Right lobe of liver (tissue), 6 donors: ENCODE data around the gene ITGB1. TPM values are rescaled to one million over a fixed set of nuclear protein-coding genes. Genes with fewer than 3 reads are reported as not detected.

Experiments
- ATAC-seq, 4 donors: fragments of 200-7000 bp; cut with Tn5 transposase; one replicate each; pipeline ENCODE4 v1.9.1; 2020; ENCODE audit warnings: mild to moderate bottlenecking in 4 of 4, moderate library complexity in 4 of 4
- DNase-seq, 3 donors: peaks; one replicate each; pipeline ENCODE4 v3.0.0-alpha.2; 2020
- H3K27ac ChIP-seq, 3 donors: fragments of 200-600 bp; one replicate each; pipeline ENCODE4 v1.8.0; 2022
- H3K27me3 ChIP-seq, 2 donors: fragments of 200-600 bp; one replicate each; pipeline ENCODE4 v1.8.0; 2022
- H3K36me3 ChIP-seq, 4 donors: fragments of 200-600 bp; sonication (generic) in 1 of 4; one replicate each; pipeline versions ENCODE4 v1.5.1 to v1.8.0; 2017 to 2022; ENCODE audit warnings: control low read depth in 1 of 4
- H3K4me1 ChIP-seq, 4 donors: fragments of 200-600 bp; sonication (generic) in 1 of 4; one replicate each; pipeline versions ENCODE4 v1.5.1 to v1.8.0; 2017 to 2022; ENCODE audit warnings: control low read depth in 1 of 4
- H3K4me3 ChIP-seq, 3 donors: fragments of 200-600 bp; one replicate each; pipeline ENCODE4 v1.8.0; 2022
- H3K9me3 ChIP-seq, 4 donors: fragments of 200-600 bp; sonication (generic) in 1 of 4; one replicate each; pipeline versions ENCODE4 v1.5.1 to v1.8.0; 2017 to 2022; ENCODE audit warnings: control low read depth in 1 of 4
- CTCF ChIP-seq, 4 donors: fragments of 200-600 bp in 3 of 4; fragments of 450-650 bp in 1 of 4; IDR thresholded peaks; one replicate each; pipeline versions ENCODE4 v1.5.1 to v1.8.0; 2016 to 2022; ENCODE audit warnings: antibody characterized with exemption in 4 of 4, mild to moderate bottlenecking in 2 of 4
- POLR2A ChIP-seq: fragments of 450-650 bp; IDR thresholded peaks from one replicate; pipeline ENCODE4 v1.6.1; 2017; ENCODE audit warnings: antibody characterized with exemption, mild to moderate bottlenecking
- WGBS: methylation state at CpG from one replicate; pipeline ENCODE4 v1.1.6; 2018; ENCODE audit warnings: low coverage, low lambda C conversion rate; ENCODE audit not compliant: insufficient coverage; ENCODE audit errors: missing lambda C conversion rate; 5-methylcytosine and 5-hydroxymethylcytosine counted together
- intact Hi-C, 2 donors: fragments of 100-400 bp; cut with DNase I; formaldehyde crosslinking; loops; one replicate each; pipeline versions ENCODE4 v1.11.2 to v1.14.1; 2022
- total RNA-seq, 6 experiments: library from RNA; depleted of rRNA in 2 of 6; stranded (reverse); fragments of >200 nt in 2 of 6; fragmentation: NEBNext Ultra II Directional in 3 of 6; extraction: Animal tissue kit (Norgen Biotek cat#: 25700) in 3 of 6; gene quantifications; one replicate each; pipeline versions ENCODE4 v1.1.0 to v1.2.4, GENCODE V29; 2016 to 2023
- donor health status: DM: no; HTN: yes; CAD: no.
- donor health status: DM: no; HTN: no; CAD: no.
- donor health status: DM: no; HTN: no; CAD: no.
- donor health status: DM: no; HTN: yes; CAD: no.
- donor health status: DM: no; HTN: yes; CAD: no.

Gene ITGB1
- total RNA-seq, 6 experiments from 2014 or later, result 120 to 301 (median 239) TPM

GRCh38 chr10:32990811-32991210 is 32.8 kb upstream of the ITGB1 start:
- intact Hi-C loops, result no loop called here
- ATAC-seq (no peak), DNase-seq (no peak)
- Histone ChIP-seq H3K36me3 (no peaks in the 10 kb centered on the region), H3K9me3 (no peaks in the 10 kb centered on the region), H3K4me1 (peaks cover 0 to 5% (median 3%) of the 10 kb centered on the region in 4 donors), H3K27me3 (no peaks in the 10 kb centered on the region), H3K4me3 (no peak overlapping the region), H3K27ac (no peak overlapping the region)
- TF ChIP-seq CTCF (IDR thresholded peaks at IDR 0.05) (no peak), POLR2A (no peak)

- no peak for ATAC-seq
- no peaks in the 10 kb centered on the region for H3K9me3 ChIP-seq
- no peaks in the 10 kb centered on the region for H3K27me3 ChIP-seq
- DNase-seq, result no peak
- WGBS, result 55% methylated on average over 3 of the region's 3 CpGs
- intact Hi-C loops, result no loop called here
- H3K4me3 ChIP-seq, result no peak overlapping the region
- TF ChIP-seq POLR2A (no peak), CTCF (IDR thresholded peaks at IDR 0.05) (no peak)
- H3K36me3 ChIP-seq, result no peaks in the 10 kb centered on the region
- H3K4me1 ChIP-seq, result peaks cover 2 to 22% (median 9%) of the 10 kb centered on the region in 4 donors
- H3K27ac ChIP-seq, result no peak overlapping the region
Measured at GRCh38 chr10:32988604-32989003, 30.6 kb upstream of the ITGB1 start.

- 100% methylated on average over 1 of the region's 1 CpG for WGBS
- Histone ChIP-seq H3K27ac (no peak overlapping the region), H3K27me3 (no peaks in the 10 kb centered on the region), H3K36me3 (no peaks in the 10 kb centered on the region), H3K9me3 (no peaks in the 10 kb centered on the region), H3K4me3 (no peak overlapping the region), H3K4me1 (peaks cover 2 to 36% (median 13%) of the 10 kb centered on the region in 4 donors)
- DNase-seq (no peak), ATAC-seq (no peak)
- intact Hi-C loops, result no loop called here
- TF ChIP-seq POLR2A, result no peak
- no peak for TF ChIP-seq CTCF (IDR thresholded peaks at IDR 0.05)
Measured at GRCh38 chr10:32987172-32987571, 29.1 kb upstream of the ITGB1 start.

- H3K4me3 ChIP-seq, result no peak overlapping the region
- 5% methylated on average over 4 of the region's 4 CpGs for whole genome bisulfite sequencing
- peak; percentile 48 to 68 (median 56) for ATAC-seq
- H3K27ac ChIP-seq, result peak overlapping the region; percentile 51 to 98 (median 98)
- intact Hi-C loops, result no loop called here
- no peak for DNase-seq
- H3K36me3 ChIP-seq, result no peaks in the 10 kb centered on the region
- no peaks in the 10 kb centered on the region for H3K9me3 ChIP-seq
- no peak for TF ChIP-seq CTCF (IDR thresholded peaks at IDR 0.05)
- TF ChIP-seq POLR2A, result peak; percentile 13
- H3K4me1 ChIP-seq, result peaks cover 2 to 49% (median 19%) of the 10 kb centered on the region in 4 donors
- no peaks in the 10 kb centered on the region for H3K27me3 ChIP-seq
Measured at GRCh38 chr10:32985775-32986350, 27.8 kb upstream of the ITGB1 start.

- no peaks in the 10 kb centered on the region for H3K36me3 ChIP-seq
- H3K27me3 ChIP-seq, result no peaks in the 10 kb centered on the region
- no peak for DNase-seq
- H3K4me3 ChIP-seq, result no peak overlapping the region
- intact Hi-C loops, result no loop called here
- WGBS, result 57% methylated on average over 3 of the region's 4 CpGs
- TF ChIP-seq CTCF (IDR thresholded peaks at IDR 0.05) (no peak), POLR2A (peak; percentile 46)
- ATAC-seq, result no peak
- peaks cover 2 to 49% (median 20%) of the 10 kb centered on the region in 4 donors for H3K4me1 ChIP-seq
- no peaks in the 10 kb centered on the region for H3K9me3 ChIP-seq
- H3K27ac ChIP-seq, result peak overlapping the region; percentile 51 to 98 (median 98)
Measured at GRCh38 chr10:32985341-32985764, 27.3 kb upstream of the ITGB1 start.
